ENCODE data around the gene FBLN1. TPM values are rescaled to one million over a fixed set of nuclear protein-coding genes. Genes with fewer than 3 reads are reported as not detected.
"Not testable (repeated sequence)": the region's sequence is repeated elsewhere in the genome, so short reads cannot be mapped to it uniquely, and the experiment has no call there.

Gene FBLN1
- total and polyA plus RNA-seq, 2 experiments from 2014 or later, result 137 to 304 TPM

DNA sequence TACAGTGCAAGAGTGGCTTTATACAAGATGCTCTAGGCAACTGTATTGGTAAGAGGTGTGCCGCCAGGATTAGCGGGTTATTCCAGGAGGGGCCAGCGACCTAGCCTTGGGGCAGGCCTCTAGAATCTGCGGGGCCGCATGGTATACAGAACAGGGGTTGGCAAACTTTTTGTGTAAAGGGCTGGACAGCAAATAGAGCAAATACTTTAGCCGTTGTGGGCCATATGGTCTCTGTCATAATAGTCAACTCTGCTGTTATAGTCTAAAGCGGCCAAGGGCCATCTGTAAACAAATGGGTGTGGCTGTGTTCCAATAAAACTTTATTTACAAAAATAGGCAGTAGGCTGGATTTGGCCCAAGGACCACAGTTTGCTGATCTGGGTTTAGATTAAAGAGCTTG lies 32.6 kb downstream of the FBLN1 start:
- no peak overlapping the region for H3K27ac ChIP-seq
- H3K4me3 ChIP-seq, result no peak overlapping the region
- H3K36me3 ChIP-seq (ENCODE audit: low read depth), result 0 out of 2 replicates have a peak, but pooled peaks cover 10% of the 10 kb centered on the region
- 75 to 82% methylated on average over 7 of the region's 7 CpGs for WGBS, 2 experiments (ENCODE audit: low coverage in 1 of 2, low lambda C conversion rate in 2 of 2, missing lambda C conversion rate in 2 of 2)
- no peaks in the 10 kb centered on the region for H3K27me3 ChIP-seq (replicated peaks; ENCODE audit: insufficient read depth)
- H3K9ac ChIP-seq, result no peak overlapping the region
- DNase-seq, result no peak
- in situ Hi-C loops (cut with MboI), result no loop called here
- H2AFZ ChIP-seq, result no peak overlapping the region
- no peaks in the 10 kb centered on the region for H3K9me2 ChIP-seq (ENCODE audit: insufficient read depth)
- peaks cover 28% of the 10 kb centered on the region for H3K4me1 ChIP-seq (ENCODE audit: insufficient read depth)
- H3K4me2 ChIP-seq (ENCODE audit: unreplicated experiment), result no peak overlapping the region
- H4K20me1 ChIP-seq (ENCODE audit: insufficient read depth), result no peaks in the 10 kb centered on the region
- H3K9me3 ChIP-seq (ENCODE audit: low read depth), result no peaks in the 10 kb centered on the region
- TF ChIP-seq EZH2 (IDR thresholded peaks at IDR 0.05; ENCODE audit: insufficient read depth, poor library complexity, severe bottlenecking), result no peak
- no peak for TF ChIP-seq EZH2phosphoT487 (IDR thresholded peaks at IDR 0.05; ENCODE audit: insufficient read depth, low read depth)
- no peaks in the 10 kb centered on the region for H3K79me2 ChIP-seq (ENCODE audit: insufficient read depth)
- H3F3A ChIP-seq (ENCODE audit: insufficient read depth), result peaks cover 29% of the 10 kb centered on the region

GRCh38 chr22:45535835-45536234 lies 33.2 kb downstream of the FBLN1 start:
- H4K20me1 ChIP-seq (ENCODE audit: insufficient read depth); H3K4me2 ChIP-seq (ENCODE audit: unreplicated experiment); H3K9ac ChIP-seq; H3K4me3 ChIP-seq; H3K9me3 ChIP-seq (ENCODE audit: low read depth); H3K9me2 ChIP-seq (ENCODE audit: insufficient read depth); H3K79me2 ChIP-seq (ENCODE audit: insufficient read depth); H2AFZ ChIP-seq; H3K27me3 ChIP-seq (replicated peaks; ENCODE audit: insufficient read depth); in situ Hi-C loops (cut with MboI); DNase-seq; H3K27ac ChIP-seq: not testable (repeated sequence)
- Histone ChIP-seq H3K4me1 (ENCODE audit: insufficient read depth) (peaks cover 22% of the 10 kb centered on the region), H3K36me3 (ENCODE audit: low read depth) (0 out of 2 replicates have a peak, but pooled peaks cover 10% of the 10 kb centered on the region), H3F3A (ENCODE audit: insufficient read depth) (peaks cover 24% of the 10 kb centered on the region)
- 95 to 96% methylated on average over 6 of the region's 6 CpGs for WGBS, 2 experiments (ENCODE audit: low coverage in 1 of 2, low lambda C conversion rate in 2 of 2, missing lambda C conversion rate in 2 of 2)

DNA sequence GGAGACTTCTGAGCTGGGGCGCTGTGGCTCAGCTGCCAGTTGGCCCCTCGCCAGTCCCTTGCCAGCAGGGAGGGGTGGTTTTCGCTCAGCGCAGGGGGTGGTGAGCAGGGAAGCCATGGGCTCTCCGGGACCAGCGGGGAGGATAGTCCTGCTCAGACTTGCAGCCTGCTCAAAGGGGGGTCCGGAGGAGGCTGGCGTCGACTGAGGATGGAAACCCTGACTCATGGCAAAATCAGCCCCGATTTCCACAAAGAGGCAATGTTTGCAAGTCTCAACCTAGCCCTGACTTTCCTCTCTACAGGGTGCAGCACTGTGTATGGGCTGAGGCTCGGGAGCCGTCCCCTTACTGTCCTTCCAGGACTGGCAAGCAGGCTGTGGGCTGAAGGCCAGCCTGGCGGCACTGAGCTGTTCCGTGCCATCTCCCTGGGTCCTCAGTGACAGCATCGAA lies 35.1 kb downstream of the FBLN1 start:
- peaks cover 20% of the 10 kb centered on the region for H3K4me1 ChIP-seq (ENCODE audit: insufficient read depth)
- H3F3A ChIP-seq (ENCODE audit: insufficient read depth), result peaks cover 17% of the 10 kb centered on the region
- H3K27me3 ChIP-seq (replicated peaks; ENCODE audit: insufficient read depth), result no peaks in the 10 kb centered on the region
- no peak for TF ChIP-seq EZH2 (IDR thresholded peaks at IDR 0.05; ENCODE audit: insufficient read depth, poor library complexity, severe bottlenecking)
- no peak for TF ChIP-seq EZH2phosphoT487 (IDR thresholded peaks at IDR 0.05; ENCODE audit: insufficient read depth, low read depth)
- peak; percentile 88 for DNase-seq
- no peaks in the 10 kb centered on the region for H4K20me1 ChIP-seq (ENCODE audit: insufficient read depth)
- H3K9me2 ChIP-seq (ENCODE audit: insufficient read depth), result no peaks in the 10 kb centered on the region
- H3K4me3 ChIP-seq, result no peak overlapping the region
- WGBS, 2 experiments (ENCODE audit: low coverage in 1 of 2, low lambda C conversion rate in 2 of 2, missing lambda C conversion rate in 2 of 2), result 6% methylated on average over 15 of the region's 15 CpGs
- 0 out of 2 replicates have a peak, but pooled peaks cover 17% of the 10 kb centered on the region for H3K36me3 ChIP-seq (ENCODE audit: low read depth)
- in situ Hi-C loops (cut with MboI), result no loop called here
- H3K9me3 ChIP-seq (ENCODE audit: low read depth), result no peaks in the 10 kb centered on the region
- peak overlapping the region; percentile 71 for H3K4me2 ChIP-seq (ENCODE audit: unreplicated experiment)
- peak overlapping the region; percentile 49 for H3K9ac ChIP-seq
- H2AFZ ChIP-seq, result no peak overlapping the region
- peak overlapping the region; percentile 71 for H3K27ac ChIP-seq
- no peaks in the 10 kb centered on the region for H3K79me2 ChIP-seq (ENCODE audit: insufficient read depth)

GRCh38 chr22:45538281-45538680 lies 35.6 kb downstream of the FBLN1 start:
- WGBS, 2 experiments (ENCODE audit: low coverage in 1 of 2, low lambda C conversion rate in 2 of 2, missing lambda C conversion rate in 2 of 2), result 65 to 74% methylated on average over 4 of the region's 4 CpGs
- H3F3A ChIP-seq (ENCODE audit: insufficient read depth), result peaks cover 21% of the 10 kb centered on the region
- in situ Hi-C loops (cut with MboI), result no loop called here
- no peak overlapping the region for H3K4me3 ChIP-seq
- no peak overlapping the region for H2AFZ ChIP-seq
- H3K9me2 ChIP-seq (ENCODE audit: insufficient read depth), result no peaks in the 10 kb centered on the region
- no peak for DNase-seq
- H3K36me3 ChIP-seq (ENCODE audit: low read depth), result 0 out of 2 replicates have a peak, but pooled peaks cover 17% of the 10 kb centered on the region
- H3K4me1 ChIP-seq (ENCODE audit: insufficient read depth), result peaks cover 20% of the 10 kb centered on the region
- no peaks in the 10 kb centered on the region for H4K20me1 ChIP-seq (ENCODE audit: insufficient read depth)
- peak overlapping the region; percentile 49 for H3K9ac ChIP-seq
- H3K4me2 ChIP-seq (ENCODE audit: unreplicated experiment), result peak overlapping the region; percentile 71
- TF ChIP-seq EZH2phosphoT487 (IDR thresholded peaks at IDR 0.05; ENCODE audit: insufficient read depth, low read depth) (no peak), EZH2 (IDR thresholded peaks at IDR 0.05; ENCODE audit: insufficient read depth, poor library complexity, severe bottlenecking) (no peak)
- no peaks in the 10 kb centered on the region for H3K79me2 ChIP-seq (ENCODE audit: insufficient read depth)
- no peaks in the 10 kb centered on the region for H3K27me3 ChIP-seq (replicated peaks; ENCODE audit: insufficient read depth)
- H3K9me3 ChIP-seq (ENCODE audit: low read depth), result no peaks in the 10 kb centered on the region
- H3K27ac ChIP-seq, result peak overlapping the region; percentile 71

- 0 out of 2 replicates have a peak, but pooled peaks cover 15% of the 10 kb centered on the region for H3K36me3 ChIP-seq (ENCODE audit: low read depth)
Observed at GRCh38 chr22:45540122-45540521, 37.4 kb downstream of the FBLN1 start.

More at GRCh38 chr22:45540122-45540521, 37.4 kb downstream of the FBLN1 start:
- 82 to 86% methylated on average over 8 of the region's 8 CpGs for WGBS, 2 experiments (ENCODE audit: low coverage in 1 of 2, low lambda C conversion rate in 2 of 2, missing lambda C conversion rate in 2 of 2)
- Histone ChIP-seq H3K4me1 (ENCODE audit: insufficient read depth) (peaks cover 30% of the 10 kb centered on the region), H3K9me3 (ENCODE audit: low read depth) (no peaks in the 10 kb centered on the region), H3K9me2 (ENCODE audit: insufficient read depth) (no peaks in the 10 kb centered on the region), H3K9ac (no peak overlapping the region), H3K4me2 (ENCODE audit: unreplicated experiment) (no peak overlapping the region), H3K4me3 (no peak overlapping the region), H3F3A (ENCODE audit: insufficient read depth) (peaks cover 23% of the 10 kb centered on the region), H3K79me2 (ENCODE audit: insufficient read depth) (no peaks in the 10 kb centered on the region), H2AFZ (no peak overlapping the region), H4K20me1 (ENCODE audit: insufficient read depth) (no peaks in the 10 kb centered on the region), H3K27ac (no peak overlapping the region), H3K27me3 (replicated peaks; ENCODE audit: insufficient read depth) (no peaks in the 10 kb centered on the region)
- TF ChIP-seq EZH2 (IDR thresholded peaks at IDR 0.05; ENCODE audit: insufficient read depth, poor library complexity, severe bottlenecking) (no peak), EZH2phosphoT487 (IDR thresholded peaks at IDR 0.05; ENCODE audit: insufficient read depth, low read depth) (no peak)
- in situ Hi-C loops (cut with MboI), result no loop called here
- no peak for DNase-seq

All from GM23248 (cell line).